SKM-1 treated with dmso at 0.1 percent for 144 hours (cell line): ENCODE measurements around the gene USP33.
A peak's percentile ranks its signal among the peaks of the same experiment; 100 is the strongest.
"Not testable (repeated sequence)": the region's sequence is repeated elsewhere in the genome, so short reads cannot be mapped to it uniquely, and the experiment has no call there.

ENCODE experiments used
- DNase-seq: peaks from one replicate; lab custom pipeline; 2025; ENCODE audit not compliant: unreplicated experiment; lab: John Stamatoyannopoulos, UW

USP33 gene

DNA sequence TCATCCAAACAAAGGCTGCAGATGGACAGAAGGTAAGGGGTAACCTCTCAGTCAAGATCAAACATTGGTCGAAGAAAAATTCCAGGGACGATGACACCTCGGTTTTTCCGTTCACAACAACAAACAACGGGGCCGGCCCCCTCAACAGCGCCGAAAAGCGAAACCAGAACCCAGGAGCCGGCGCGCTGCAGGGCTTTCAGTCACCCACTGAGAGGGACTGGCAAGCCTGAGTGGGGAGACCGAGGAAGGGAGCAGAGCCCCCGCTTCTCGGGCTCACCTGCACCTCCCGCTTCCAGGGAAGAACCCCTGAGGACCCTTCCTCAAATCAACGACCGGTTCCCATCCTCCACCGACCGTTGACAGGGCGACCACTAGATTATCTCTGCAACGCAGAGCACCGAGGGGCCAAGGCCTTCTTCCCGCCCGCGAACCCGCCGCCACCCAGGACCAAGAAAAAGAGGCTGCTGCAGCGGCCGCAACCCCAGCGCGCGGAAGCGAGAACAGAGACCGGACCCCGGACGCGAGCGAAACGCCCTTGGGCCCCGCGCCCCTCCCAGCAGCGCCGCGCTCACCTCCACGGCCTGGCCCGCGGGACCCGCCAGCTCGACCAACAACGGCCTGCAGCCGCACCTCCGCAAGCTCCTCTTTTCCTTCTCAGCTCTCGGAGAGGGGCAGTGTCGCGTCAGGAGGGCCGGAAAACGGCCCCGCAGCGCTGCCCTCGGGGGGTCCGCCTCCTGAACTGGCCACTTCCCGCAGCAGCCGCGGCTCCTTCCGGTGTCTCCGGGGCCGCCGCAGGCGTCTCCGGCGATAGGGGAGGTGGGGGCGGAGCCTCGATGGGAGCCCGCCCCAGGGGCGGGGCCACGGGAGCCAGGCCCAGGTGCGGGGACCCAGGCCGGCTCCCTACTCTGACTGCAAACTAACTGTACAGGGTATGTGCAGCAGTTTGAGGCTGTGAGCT, at the start of gene USP33:
Gene USP33, minus strand, starts transcription at position 782 of the 958 bp plus-strand sequence. CDS start 18,155 bp downstream, outside the sequence.
- DNase-seq, result peak; percentile 75

DNA sequence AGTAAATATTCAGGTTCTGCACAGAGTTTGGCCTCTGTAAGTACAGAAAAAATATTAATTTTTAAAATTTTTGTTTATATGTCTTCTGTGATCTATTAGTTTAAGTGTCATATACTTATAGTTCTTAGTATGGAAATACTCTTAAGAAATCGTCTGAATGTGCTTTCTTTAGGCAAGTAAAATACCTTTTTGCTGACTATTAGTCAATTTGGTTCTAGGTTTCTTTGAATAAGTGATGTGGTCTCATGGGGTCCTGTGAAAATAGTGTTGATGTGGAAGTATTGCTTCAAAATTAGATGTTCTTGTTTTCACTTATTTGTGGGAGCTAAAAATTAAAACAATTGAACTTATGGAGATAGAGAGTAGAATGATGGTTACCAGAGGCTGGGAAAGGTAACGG, 43.7 kb upstream of the USP33 start:
- no peak for DNase-seq

DNA sequence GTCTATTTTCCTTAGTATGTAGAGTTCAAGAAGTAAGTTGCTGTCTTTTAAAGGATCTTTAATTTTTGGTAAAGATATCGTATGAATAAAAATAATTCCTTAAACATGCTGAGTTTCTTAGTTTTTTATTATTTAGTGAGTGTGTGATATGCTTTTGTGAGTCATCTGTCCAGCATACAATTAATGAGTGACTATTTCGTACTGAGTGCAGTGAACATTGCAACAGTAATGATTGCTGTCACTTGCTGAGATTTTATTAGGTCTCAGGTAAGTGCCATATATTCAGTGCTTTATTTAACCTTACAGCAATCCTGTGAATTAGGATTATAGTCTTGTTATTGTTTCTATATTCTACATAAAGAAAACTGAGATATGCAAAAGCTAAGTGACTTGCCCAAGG, 42.4 kb upstream of the USP33 start:
- DNase-seq, result no peak

DNA sequence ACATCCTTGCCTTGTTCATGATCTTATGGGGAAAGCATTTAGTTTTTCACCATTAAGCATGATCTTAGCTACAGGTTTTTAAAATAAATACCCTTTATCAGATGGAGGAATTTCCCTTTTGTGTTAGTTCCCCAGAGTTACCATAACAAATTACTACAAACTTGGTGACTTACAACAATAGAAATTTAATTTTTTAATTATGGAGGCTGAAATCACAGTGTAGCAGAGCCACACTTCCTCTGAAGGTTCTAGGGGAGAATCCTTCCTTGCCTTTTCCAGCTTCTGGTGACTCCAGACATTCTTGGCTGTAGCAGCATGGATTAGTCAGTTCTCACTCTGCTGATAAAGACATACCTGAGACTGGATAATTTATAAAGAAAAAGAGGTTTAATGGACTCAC, 38.3 kb upstream of the USP33 start:
- DNase-seq, result no peak

DNA sequence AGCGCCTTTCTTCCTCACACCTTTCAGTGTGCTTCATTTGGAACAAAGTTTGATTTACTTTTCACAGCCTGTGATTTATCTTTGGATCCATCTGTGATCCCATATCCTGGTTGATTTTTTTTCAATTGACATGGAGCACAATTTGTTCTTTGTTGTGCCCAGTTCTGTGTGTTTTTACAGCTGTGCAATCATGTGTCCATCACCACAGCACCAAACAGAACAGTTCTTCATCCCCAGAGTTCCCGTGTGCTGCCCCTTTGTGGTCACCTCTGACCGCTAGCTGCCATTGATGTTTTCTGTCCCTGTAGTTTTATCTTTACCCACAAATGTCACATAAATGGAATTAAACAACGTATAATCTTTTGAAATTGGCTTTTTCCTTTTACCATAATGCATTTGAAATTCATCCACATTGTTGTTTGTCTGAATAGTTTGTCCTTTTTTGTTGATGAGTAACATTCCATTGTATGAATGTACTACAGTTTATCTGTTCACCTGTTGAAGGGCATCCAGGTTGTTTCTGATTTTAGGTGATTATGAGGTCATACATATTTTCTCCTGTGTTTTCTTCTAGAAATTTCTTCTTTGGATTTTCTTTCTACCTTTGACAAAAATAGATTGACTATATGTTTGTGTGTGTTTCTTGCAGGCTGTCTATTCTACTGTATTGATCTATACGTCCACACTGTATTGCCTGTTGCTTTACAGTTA, 37.2 kb upstream of the USP33 start:
- DNase-seq, result no peak

DNA sequence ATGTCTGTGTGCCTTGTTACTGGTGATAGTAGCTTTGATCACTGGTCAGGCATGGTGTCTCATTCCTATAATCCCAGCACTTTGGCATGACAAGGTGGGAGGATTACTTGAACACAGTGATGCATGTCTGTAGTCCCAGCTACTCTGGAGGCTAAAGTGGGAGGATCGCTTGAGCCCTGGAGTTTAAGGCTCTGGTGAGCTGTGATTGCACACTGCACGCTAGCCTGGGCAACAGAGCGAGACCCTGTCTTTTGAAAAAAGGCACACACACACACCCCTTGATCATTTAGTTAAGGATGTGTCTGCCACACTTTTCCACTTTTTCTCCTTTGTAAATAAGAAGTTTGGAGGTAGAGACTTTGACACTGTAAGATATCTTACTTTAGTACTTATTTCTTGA, 34.9 kb upstream of the USP33 start:
- no peak for DNase-seq

DNA sequence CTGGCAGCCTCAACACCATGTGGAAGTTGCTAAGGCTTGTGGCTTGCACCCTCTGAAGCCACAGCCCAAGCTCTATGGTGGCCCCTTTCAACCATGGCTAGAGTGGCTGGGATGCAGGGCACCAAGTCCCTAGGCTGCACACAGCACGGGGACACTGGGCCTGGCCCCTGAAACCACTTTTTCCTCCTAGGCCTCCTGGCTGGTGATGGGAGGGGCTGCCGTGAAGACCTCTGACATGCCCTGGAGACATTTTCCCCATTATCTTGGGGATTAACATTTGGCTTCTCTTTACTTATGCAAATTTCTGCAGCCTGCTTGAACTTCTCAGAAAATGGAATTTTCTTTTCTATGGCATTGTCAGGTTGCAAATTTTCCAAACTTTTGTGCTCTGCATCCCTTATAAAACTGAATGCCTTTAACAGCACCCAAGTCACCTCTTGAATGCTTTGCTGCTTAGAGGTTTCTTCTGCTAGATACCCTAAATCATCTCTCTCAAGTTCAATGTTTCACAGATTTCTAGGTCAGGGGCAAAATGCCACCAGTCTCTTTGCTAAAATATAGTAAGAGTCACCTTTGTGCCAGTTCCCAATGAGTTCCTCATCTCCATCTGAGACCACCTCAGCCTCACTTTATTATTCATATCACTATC, 26.6 kb upstream of the USP33 start:
- DNase-seq, result not testable (repeated sequence)

DNA sequence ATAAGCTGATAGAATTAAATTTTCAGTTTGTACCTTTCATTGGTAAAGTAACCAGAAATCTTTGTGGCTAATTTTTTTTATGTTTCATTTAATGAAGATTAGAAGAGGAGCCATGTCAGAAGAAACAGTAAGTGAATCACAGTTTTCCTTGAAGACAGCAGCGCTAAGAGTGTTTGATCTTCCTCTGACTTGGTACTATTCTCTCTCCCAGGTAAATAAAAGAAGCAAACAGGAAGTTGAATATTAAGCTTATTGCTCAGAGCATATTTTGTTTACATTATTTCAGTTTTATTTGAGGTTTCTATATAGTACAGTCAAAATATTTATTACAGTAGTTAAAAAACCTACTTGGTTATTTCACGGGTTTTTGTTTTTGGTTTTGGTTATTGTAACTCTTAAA, 23.5 kb upstream of the USP33 start:
- DNase-seq, result no peak

DNA sequence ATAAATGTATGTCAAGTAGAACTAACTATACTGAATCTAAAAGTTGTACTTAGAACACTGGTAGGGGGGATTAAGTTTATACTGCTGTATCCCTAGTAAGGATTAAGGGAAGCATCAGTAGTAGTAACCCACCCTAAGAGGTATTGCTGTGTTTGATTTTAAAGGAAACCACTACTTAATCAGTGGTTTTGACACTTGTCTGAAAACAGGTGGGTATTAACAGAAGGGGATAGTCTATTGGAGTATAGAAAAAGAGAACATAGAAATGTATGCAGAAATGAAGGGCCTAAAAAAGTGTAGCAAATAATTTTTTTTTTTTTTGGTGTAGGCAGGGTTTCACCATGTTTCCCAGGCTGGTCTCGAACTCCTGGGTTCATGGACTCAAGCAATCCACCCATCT, 22.0 kb upstream of the USP33 start:
- no peak for DNase-seq

DNA sequence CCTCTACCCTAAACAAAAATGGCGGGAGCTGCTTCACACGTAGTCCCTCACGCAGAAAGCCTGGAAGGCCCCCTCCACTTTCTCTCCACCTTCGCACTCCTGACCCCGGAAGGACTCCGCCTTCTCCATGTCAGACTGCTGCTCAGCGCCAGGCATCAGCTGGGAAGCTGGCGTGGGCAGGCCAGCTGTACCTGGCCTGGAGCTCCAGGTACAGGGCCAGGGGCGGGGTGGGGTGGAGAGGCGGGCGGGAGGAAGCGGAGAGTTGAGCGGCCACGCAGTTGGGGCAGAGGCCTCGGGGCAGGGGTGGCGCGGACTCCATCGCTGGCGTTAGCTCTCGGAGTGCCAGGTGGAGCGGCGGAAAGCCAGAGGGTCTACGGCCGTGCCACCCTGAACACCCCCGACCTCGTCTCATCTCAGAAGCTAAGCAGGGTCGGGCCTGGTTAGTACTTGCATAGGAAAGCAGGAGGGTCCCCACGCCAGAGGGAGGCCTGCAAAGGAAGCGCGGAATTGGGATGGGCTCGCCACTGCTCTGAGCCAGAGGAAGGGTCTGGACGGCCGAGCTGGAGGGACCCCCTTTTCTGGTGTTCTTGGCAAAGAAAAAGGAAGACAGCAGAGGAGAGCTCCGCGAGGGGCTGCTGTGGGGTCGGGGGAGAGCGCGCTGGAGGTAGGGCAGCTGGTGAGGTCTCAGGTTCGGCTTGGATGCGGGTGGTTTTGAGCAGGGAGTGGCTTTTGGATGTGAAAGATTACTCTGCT, 20.1 kb upstream of the USP33 start, which contains the start of gene MIGA1:
Gene MIGA1, plus strand, starts transcription at position 121 of the 753 bp plus-strand sequence. CDS start 3,604 bp downstream, outside the sequence.
- DNase-seq, result peak; percentile 88

DNA sequence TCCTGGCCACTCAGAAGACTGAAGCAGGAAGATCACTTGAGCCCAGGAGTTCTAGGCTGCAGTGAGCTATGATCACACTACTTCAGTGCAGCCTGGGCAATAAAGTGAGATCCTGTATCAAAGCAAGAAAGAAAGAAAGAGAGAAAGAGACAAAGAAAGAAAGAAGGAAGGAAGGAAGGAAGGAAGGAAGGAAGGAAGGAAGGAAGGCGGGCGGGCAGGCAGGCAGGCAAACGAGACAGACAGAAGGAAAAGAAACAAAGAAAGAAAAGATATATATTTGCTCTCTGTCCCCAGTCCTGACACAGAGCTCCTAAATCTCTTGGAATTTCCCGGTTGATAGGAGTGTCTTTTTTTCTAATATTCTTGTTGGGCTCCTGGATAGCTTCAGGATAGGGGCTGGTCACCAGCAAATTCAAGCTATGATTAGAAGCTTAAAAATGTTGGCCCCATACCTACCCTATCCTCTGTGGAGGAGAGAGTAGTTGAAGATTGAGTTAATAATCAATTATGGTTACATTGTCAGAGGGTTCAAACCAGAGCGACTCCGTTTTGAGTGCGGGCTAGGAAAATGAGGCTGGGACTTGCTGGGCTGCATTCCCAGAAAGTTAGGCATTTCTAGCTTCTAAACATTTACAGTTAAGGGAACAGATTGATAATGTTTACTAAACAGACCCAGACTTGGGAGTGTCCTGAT, 16.5 kb upstream of the USP33 start:
- DNase-seq, result no peak

DNA sequence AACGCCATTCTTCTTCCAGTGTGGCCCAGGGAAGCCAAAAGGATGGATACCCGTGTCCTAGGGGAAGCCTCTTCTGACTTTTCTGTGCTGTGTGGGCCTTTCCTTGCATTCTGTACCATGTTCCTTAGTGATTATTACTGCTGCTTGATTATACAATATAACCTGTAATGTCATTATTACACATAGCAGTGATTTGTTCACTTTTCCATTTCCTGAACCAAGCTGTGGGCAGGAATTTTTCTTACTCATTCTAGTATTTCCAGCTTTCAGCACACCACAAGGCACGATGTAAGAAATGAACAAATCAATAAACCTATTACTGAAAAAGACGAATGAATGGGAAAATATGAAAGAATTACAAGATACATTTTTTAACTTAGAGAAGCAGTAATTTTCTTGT, 8.4 kb upstream of the USP33 start:
- no peak for DNase-seq

DNA sequence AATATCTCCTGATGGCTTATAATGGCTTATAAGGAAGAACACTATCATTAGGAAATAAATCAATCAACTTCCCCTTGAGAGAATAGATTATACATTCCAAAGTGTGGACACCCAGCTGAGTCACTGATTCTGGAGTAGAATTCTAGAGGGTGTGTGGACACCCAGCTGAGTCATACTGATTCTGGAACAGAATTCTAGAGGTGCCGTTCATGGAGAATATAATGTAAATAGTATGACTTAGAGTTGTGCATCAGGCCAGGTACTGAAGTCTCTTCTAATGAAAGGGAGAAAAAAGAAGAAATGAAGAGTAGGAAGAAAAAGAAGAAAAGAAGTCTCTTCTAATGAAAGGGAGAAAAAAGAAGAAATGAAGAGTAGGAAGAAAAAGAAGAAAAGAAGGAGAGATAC, 2.4 kb upstream of the USP33 start:
- no peak for DNase-seq

DNA sequence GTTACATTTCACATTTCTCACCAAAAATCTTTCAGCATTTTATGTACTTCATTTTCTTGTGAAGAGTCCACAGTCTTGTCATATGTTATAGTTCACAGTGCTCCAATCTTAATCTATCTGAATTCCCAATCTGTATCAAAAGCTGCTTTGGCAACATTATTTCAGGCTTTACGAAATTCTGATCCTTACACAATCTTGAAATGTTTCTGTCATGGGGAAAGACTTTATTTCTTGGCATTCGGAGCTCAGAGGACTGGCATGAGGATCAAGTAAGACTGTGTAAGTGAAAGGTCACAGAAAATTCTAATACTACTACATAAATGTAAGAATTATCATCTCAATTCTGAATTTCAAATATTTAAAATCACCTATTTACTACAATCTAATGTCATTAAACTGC, 2.0 kb downstream of the USP33 start:
- DNase-seq, result no peak

DNA sequence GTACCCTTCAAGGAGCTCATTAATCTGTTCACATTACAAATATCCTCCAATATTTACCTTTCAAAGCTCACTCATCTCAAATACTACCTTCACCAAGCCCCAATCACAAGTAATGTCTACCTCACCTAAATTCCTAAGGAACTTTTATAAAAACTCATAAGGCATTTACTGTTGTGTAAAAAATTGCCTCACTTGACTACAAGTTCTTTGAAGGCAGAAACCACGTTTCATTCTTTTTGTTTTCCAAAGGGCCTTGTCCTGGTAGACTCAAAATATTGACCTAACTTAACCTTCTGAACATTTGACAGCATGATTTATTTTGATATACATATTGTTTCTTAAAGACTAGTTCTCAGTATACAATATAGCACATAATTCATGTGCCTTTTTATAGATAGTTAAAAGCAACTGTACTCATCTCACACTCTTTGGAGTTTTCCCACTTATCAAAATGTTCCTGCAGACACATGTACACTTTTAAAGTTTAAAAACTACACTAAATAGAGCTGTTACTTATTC, 2.5 kb downstream of the USP33 start:
- no peak for DNase-seq

DNA sequence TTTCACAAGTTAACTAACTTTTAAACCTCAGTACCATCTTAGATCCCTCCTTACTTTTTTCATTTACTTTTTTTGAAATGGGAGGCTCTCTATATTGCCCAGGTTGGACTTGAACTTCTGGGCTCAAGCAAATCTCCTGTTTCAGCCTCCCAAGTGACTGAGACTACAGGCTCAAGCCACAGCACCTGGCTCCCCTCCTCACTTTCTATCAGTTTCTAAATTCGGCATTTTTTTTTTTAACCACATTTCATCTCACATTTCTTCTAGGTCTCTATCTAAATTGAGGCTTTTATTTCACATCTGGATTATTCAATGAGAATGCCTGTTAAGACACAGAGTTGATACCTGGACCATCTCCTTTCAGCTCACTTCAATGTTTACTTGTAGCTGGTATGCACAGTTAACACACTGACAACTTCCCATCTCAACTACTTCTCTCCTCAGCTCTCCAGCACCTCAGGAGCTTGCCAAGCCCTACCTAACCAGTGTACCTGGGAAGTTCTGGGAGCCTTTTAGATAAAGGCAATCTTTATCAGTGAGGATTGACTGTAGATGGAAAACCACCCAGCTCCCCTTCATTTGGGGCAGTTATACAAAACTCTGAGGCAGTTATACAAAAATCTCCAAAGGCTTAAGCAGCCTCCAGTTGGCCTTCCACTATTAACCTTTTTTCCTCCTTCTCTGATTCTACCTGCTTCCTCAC, 3.4 kb downstream of the USP33 start:
- no peak for DNase-seq

DNA sequence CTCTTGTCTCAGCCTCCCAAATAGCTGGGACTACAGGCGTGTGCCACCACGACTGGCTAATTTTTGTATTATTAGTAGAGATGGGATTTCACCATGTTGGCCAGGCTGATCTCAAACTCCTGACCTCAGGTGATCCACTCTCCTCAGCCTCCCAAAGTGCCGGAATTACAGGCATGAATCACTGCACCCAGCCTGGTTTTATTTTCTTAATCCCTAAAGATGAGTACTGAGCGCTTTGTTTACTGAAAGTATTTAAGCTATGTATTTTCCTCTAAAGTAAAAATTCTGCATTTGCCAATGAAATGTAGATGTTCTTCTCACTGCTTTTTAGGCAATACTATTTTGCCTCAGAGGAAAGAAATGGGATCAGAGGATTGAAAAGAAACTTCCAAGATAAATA, 10.2 kb downstream of the USP33 start:
- not testable (repeated sequence) for DNase-seq

DNA sequence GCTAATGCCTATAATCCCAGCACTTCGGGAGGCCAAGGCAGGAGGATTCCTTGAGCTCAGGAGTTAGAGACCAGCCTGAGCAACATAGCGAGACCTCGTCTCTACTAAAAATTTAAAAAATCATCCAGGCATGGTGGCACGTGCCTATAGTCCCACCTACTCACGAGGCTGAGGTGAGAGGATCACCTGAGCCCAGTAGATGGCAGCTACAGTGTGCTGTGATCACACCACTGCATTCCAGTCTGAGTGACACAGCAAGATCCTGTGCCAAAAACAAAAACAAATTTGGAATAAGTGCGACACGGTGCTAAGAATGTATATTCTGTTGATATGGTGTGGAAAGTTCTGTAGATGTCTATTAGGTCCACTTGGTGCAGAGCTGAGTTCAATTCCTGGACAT, 15.1 kb downstream of the USP33 start:
- DNase-seq, result no peak

DNA sequence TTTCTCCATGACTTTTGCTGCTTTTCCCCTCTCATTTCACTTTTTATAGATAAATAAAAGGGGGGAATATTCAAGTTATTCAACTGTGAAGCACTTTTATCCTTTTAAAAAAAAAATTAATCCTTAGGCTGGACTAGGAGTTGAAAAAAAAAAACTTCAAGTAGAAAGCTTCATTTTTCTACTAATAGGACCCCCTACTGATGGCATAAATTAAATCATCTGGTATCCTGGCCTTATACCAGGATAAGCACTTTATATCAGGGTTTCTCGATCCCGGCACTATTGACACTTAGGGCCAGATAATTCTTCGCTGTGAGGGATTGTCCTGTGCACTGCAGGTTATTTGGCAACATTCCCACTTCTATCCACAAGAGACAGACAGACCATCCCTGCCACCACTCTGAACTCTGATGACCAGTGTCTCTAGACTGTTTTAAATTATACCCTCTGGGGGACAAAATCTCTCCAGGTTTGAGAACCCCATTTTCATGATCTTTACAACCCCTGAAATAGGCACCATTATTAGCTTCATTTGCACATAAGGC, 17.6 kb downstream of the USP33 start:
- no peak for DNase-seq
